Measurements from ENCODE around the gene KRT74.

KRT74 gene

GRCh38 chr12:52523824-52524223, 49.8 kb downstream of the KRT74 start:
- H3K27ac ChIP-seq (ENCODE audit: poor library complexity, severe bottlenecking): peak overlapping the region; percentile 99
- H3K36me3 ChIP-seq (ENCODE audit: low read depth): peaks cover 13% of the 10 kb centered on the region
- H3K27me3 ChIP-seq (ENCODE audit: insufficient read depth, poor library complexity, severe bottlenecking): no peaks in the 10 kb centered on the region
- H3K4me1 ChIP-seq (ENCODE audit: insufficient read depth, poor library complexity, severe bottlenecking): peaks cover 55% of the 10 kb centered on the region
- no peak for TF ChIP-seq CTCF (IDR thresholded peaks at IDR 0.05; ENCODE audit: poor library complexity, severe bottlenecking)
- ATAC-seq (ENCODE audit: low read depth) (peak; percentile 15), DNase-seq (ENCODE audit: low spot score) (peak; percentile 89)
- H3K4me3 ChIP-seq (ENCODE audit: severe bottlenecking): no peak overlapping the region
- H3K9me3 ChIP-seq (ENCODE audit: severe bottlenecking): no peaks in the 10 kb centered on the region

DNA sequence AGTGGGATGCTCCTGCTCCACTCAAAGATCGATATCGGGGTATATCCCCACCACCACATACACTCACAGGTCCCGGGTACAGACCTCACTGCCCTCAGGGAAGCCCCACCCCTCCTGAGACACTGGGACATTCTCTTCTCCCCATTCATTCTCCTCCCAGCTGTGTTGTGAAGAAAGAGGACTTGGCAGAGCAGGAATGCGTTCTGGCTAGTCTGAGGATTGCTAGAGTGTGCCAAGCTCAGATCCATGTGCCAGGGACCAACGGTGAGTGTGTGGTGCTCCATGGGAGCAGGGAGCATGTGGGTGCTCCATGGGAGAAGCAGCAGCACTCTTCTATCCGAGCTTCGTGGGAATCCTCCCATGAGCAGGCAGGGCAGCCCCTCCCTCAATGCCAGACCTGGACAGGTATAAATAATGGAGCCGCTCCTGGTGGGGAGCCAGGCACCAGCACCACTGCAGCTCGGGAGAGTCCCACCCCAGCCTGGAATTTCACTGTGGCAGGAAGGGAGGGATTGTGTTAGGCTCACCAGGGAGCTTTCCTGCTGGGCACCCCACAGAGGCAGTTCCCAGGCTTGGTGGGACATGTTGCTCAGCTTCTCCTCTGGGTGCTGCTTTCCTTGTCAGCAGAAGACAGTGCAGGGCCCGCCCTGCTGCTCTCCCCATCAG, 51.2 kb downstream of the KRT74 start:
- peak overlapping the region; percentile 99 for H3K27ac ChIP-seq (ENCODE audit: poor library complexity, severe bottlenecking)
- peaks cover 27% of the 10 kb centered on the region for H3K36me3 ChIP-seq (ENCODE audit: low read depth)
- ATAC-seq (ENCODE audit: low read depth) (peak; percentile 17), DNase-seq (ENCODE audit: low spot score) (peak; percentile 75)
- H3K9me3 ChIP-seq (ENCODE audit: severe bottlenecking): no peaks in the 10 kb centered on the region
- H3K4me3 ChIP-seq (ENCODE audit: severe bottlenecking): peak overlapping the region; percentile 3
- peaks cover 55% of the 10 kb centered on the region for H3K4me1 ChIP-seq (ENCODE audit: insufficient read depth, poor library complexity, severe bottlenecking)
- no peak for TF ChIP-seq CTCF (IDR thresholded peaks at IDR 0.05; ENCODE audit: poor library complexity, severe bottlenecking)
- no peaks in the 10 kb centered on the region for H3K27me3 ChIP-seq (ENCODE audit: insufficient read depth, poor library complexity, severe bottlenecking)

DNA sequence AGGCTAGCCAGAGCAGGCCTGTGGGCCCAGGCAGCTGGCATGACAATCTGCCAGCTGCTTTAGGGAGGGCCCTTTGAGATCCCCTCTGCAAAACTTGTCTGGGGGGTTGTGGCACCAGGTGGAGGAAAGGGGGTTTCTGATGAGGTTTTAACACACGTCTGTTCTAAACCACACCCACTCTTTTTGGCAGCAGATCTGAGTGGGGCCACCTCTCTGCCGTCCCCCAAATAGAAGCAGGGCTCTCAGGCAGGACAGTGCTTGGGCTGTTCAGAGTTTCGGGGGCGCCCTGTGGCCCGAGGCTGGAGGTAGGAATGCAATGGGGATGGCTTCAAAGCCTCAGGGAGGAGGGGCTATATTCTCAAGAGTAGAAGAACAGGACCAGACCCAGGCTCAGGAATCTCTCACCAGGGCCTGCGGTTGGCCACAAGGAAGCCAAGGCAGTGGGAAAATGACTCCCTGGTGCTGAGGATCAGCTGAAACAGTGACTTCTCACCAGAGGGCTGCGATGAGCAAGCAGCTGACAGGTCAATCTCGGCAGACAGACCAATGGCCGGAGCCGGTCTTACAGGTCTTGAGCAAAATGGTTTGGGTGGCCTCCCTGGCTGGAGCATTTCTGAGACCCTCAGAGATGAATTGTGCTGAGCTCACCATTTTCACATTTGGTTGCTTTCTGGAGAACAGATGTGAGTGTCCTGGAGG, 51.9 kb downstream of the KRT74 start:
- ATAC-seq (ENCODE audit: low read depth) (peak; percentile 9), DNase-seq (ENCODE audit: low spot score) (peak; percentile 81)
- Histone ChIP-seq H3K27ac (ENCODE audit: poor library complexity, severe bottlenecking) (peak overlapping the region; percentile 99), H3K27me3 (ENCODE audit: insufficient read depth, poor library complexity, severe bottlenecking) (no peaks in the 10 kb centered on the region), H3K4me3 (ENCODE audit: severe bottlenecking) (peak overlapping the region; percentile 3), H3K4me1 (ENCODE audit: insufficient read depth, poor library complexity, severe bottlenecking) (peaks cover 63% of the 10 kb centered on the region), H3K9me3 (ENCODE audit: severe bottlenecking) (no peaks in the 10 kb centered on the region), H3K36me3 (ENCODE audit: low read depth) (peaks cover 34% of the 10 kb centered on the region)
- no peak for TF ChIP-seq CTCF (IDR thresholded peaks at IDR 0.05; ENCODE audit: poor library complexity, severe bottlenecking)

GRCh38 chr12:52521175-52521567, 52.5 kb downstream of the KRT74 start:
- DNase-seq (ENCODE audit: low spot score): peak; percentile 90
- Histone ChIP-seq H3K36me3 (ENCODE audit: low read depth) (peaks cover 40% of the 10 kb centered on the region), H3K27ac (ENCODE audit: poor library complexity, severe bottlenecking) (peak overlapping the region; percentile 99), H3K4me1 (ENCODE audit: insufficient read depth, poor library complexity, severe bottlenecking) (peaks cover 65% of the 10 kb centered on the region), H3K27me3 (ENCODE audit: insufficient read depth, poor library complexity, severe bottlenecking) (no peaks in the 10 kb centered on the region), H3K4me3 (ENCODE audit: severe bottlenecking) (peak overlapping the region; percentile 79), H3K9me3 (ENCODE audit: severe bottlenecking) (no peaks in the 10 kb centered on the region)
- TF ChIP-seq CTCF (IDR thresholded peaks at IDR 0.05; ENCODE audit: poor library complexity, severe bottlenecking): no peak
- ATAC-seq (ENCODE audit: low read depth): peak; percentile 34

Measured in RWPE2 (cell line).